Gastrocnemius medialis (tissue), 4 donors: Measurements from ENCODE around the gene PSKH1.

Experiments
- POLR2A ChIP-seq, 2 donors: fragments of 450-650 bp; IDR thresholded peaks; one replicate each; pipeline ENCODE4 v1.6.1; 2017; ENCODE audit warnings: antibody characterized with exemption in 2 of 2, mild to moderate bottlenecking in 2 of 2, moderate library complexity in 2 of 2
- TF ChIP-seq, protein P1 (sequence below), 5 experiments: fragments of 450-650 bp in 3 of 5; fragments of 200-600 bp in 2 of 5; sonication (generic) in 2 of 5; IDR thresholded peaks in 4 of 5; conservative IDR thresholded peaks in 1 of 5; 1 replicate in 4 of 5; 2 replicates in 1 of 5; pipeline ENCODE4 v1.5.1; 2016 to 2019; ENCODE audit warnings: antibody characterized with exemption in 5 of 5, mild to moderate bottlenecking in 3 of 5, moderate library complexity in 3 of 5

- TF ChIP-seq, protein P1, sequence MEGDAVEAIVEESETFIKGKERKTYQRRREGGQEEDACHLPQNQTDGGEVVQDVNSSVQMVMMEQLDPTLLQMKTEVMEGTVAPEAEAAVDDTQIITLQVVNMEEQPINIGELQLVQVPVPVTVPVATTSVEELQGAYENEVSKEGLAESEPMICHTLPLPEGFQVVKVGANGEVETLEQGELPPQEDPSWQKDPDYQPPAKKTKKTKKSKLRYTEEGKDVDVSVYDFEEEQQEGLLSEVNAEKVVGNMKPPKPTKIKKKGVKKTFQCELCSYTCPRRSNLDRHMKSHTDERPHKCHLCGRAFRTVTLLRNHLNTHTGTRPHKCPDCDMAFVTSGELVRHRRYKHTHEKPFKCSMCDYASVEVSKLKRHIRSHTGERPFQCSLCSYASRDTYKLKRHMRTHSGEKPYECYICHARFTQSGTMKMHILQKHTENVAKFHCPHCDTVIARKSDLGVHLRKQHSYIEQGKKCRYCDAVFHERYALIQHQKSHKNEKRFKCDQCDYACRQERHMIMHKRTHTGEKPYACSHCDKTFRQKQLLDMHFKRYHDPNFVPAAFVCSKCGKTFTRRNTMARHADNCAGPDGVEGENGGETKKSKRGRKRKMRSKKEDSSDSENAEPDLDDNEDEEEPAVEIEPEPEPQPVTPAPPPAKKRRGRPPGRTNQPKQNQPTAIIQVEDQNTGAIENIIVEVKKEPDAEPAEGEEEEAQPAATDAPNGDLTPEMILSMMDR (IDR thresholded peaks at IDR 0.05 in 4 of 5, conservative IDR thresholded peaks at IDR 0.05 in 1 of 5): no peak
- no peak for TF ChIP-seq POLR2A (IDR thresholded peaks at IDR 0.05)
Observed at GRCh38 chr16:67878846-67879245, 14.2 kb upstream of the PSKH1 start.
